Measurements from ENCODE around the gene CENPN. TPM values are rescaled to one million over a fixed set of nuclear protein-coding genes. Genes with fewer than 3 reads are reported as not detected.

CENPN gene
- total RNA-seq, 1 experiment from 2014 or later = 56.6 TPM

- Histone ChIP-seq H3K4me3 (ENCODE audit: low read depth in 2 of 2, low read length in 2 of 2) (no peak overlapping the region), H3K27me3 (ENCODE audit: control insufficient read depth, insufficient read depth, low read length) (no peaks in the 10 kb centered on the region), H3K36me3 (ENCODE audit: control insufficient read depth, insufficient read depth, low read length) (no peaks in the 10 kb centered on the region), H3K9me3 (ENCODE audit: control insufficient read depth, insufficient read depth, low read depth, low read length) (no peaks in the 10 kb centered on the region), H3K27ac (ENCODE audit: low read length) (no peak overlapping the region), H3K4me1 (ENCODE audit: control insufficient read depth, insufficient read depth, low read length) (peaks cover 10% of the 10 kb centered on the region)
- ATAC-seq (no peak), DNase-seq (ENCODE audit: low read depth, low spot score) (no peak)
- intact Hi-C loops (cut with micrococcal nuclease; ENCODE audit: unreplicated experiment) (no loop called here), in situ Hi-C loops (cut with HindIII; ENCODE audit: low pct_unique_long_range_greater_than_20kb, low sequenced_read_pairs) (no loop called here)
- TF ChIP-seq TCF7L2 (IDR thresholded peaks at IDR 0.05; ENCODE audit: low read depth, low read length) = no peak
- TF ChIP-seq REST (IDR thresholded peaks at IDR 0.05; ENCODE audit: insufficient read depth in 1 of 2, low read depth in 2 of 2, low read length in 1 of 2) = no peak
- TF ChIP-seq POLR2AphosphoS5 (IDR thresholded peaks at IDR 0.05; ENCODE audit: low read depth, low read length) = no peak
- no peak for TF ChIP-seq SIN3A (IDR thresholded peaks at IDR 0.05; ENCODE audit: borderline replicate concordance, insufficient read depth, low read depth, low read length)
- no peak for TF ChIP-seq CTCF (IDR thresholded peaks at IDR 0.05)
- BruUV-seq (replicated peaks) = no TSS peak
- CTCF ChIA-PET = no interaction called here
- POLR2A ChIA-PET = no interaction called here
Observed at GRCh38 chr16:80992676-80993293, 14.2 kb upstream of the CENPN start.

- DNase-seq (ENCODE audit: low read depth, low spot score) (no peak), ATAC-seq (0 out of 2 replicates have a peak, but pooled peaks have one; percentile 48)
- intact Hi-C loops (cut with micrococcal nuclease; ENCODE audit: unreplicated experiment) (no loop called here), in situ Hi-C loops (cut with HindIII; ENCODE audit: low pct_unique_long_range_greater_than_20kb, low sequenced_read_pairs) (no loop called here)
- no peaks in the 10 kb centered on the region for H3K9me3 ChIP-seq (ENCODE audit: control insufficient read depth, insufficient read depth, low read depth, low read length)
- POLR2A ChIA-PET = no interaction called here
- H3K27ac ChIP-seq (ENCODE audit: low read length) = no peak overlapping the region
- H3K27me3 ChIP-seq (ENCODE audit: control insufficient read depth, insufficient read depth, low read length) = no peaks in the 10 kb centered on the region
- BruUV-seq (replicated peaks) = no TSS peak
- peaks cover 10% of the 10 kb centered on the region for H3K4me1 ChIP-seq (ENCODE audit: control insufficient read depth, insufficient read depth, low read length)
- CTCF ChIA-PET = no interaction called here
- no peaks in the 10 kb centered on the region for H3K36me3 ChIP-seq (ENCODE audit: control insufficient read depth, insufficient read depth, low read length)
- TF ChIP-seq SIN3A (IDR thresholded peaks at IDR 0.05; ENCODE audit: borderline replicate concordance, insufficient read depth, low read depth, low read length) (no peak), CTCF (IDR thresholded peaks at IDR 0.05) (no peak), REST (IDR thresholded peaks at IDR 0.05; ENCODE audit: insufficient read depth in 1 of 2, low read depth in 2 of 2, low read length in 1 of 2) (no peak), POLR2AphosphoS5 (IDR thresholded peaks at IDR 0.05; ENCODE audit: low read depth, low read length) (no peak), TCF7L2 (IDR thresholded peaks at IDR 0.05; ENCODE audit: low read depth, low read length) (no peak)
- H3K4me3 ChIP-seq (ENCODE audit: low read depth in 2 of 2, low read length in 2 of 2) = no peak overlapping the region
Observed at GRCh38 chr16:80993307-80993706, 13.7 kb upstream of the CENPN start.
